ENCODE measurements around the gene USHBP1. TPM values are rescaled to one million over a fixed set of nuclear protein-coding genes. Genes with fewer than 3 reads are reported as not detected.
A peak's percentile ranks its signal among the peaks of the same experiment; 100 is the strongest.

USHBP1 gene
- total RNA-seq, 6 donors from 2014 or later, result 9.1 to 21.4 (median 10.7) TPM

GRCh38 chr19:17283504-17283996 lies 19.0 kb upstream of the USHBP1 start:
- 89 to 100% methylated on average over 3 to 6 of the region's 7 CpGs for WGBS, 2 donors
- Histone ChIP-seq H3K9me3 (no peaks in the 10 kb centered on the region), H3K4me3 (no peak overlapping the region), H3K27me3 (peaks cover 0 to 17% (median 5%) of the 10 kb centered on the region in 4 donors), H3K4me1 (peaks cover 15 to 19% (median 17%) of the 10 kb centered on the region in 4 donors), H3K36me3 (peaks cover 0 to 7% (median 3%) of the 10 kb centered on the region in 4 donors), H3K27ac (no peak overlapping the region)
- ATAC-seq (ENCODE audit: low FRiP score in 2 of 2) (no peak), DNase-seq (no peak)
- TF ChIP-seq POLR2A (IDR thresholded peaks at IDR 0.05), result no peak
- no peak for TF ChIP-seq EP300 (IDR thresholded peaks at IDR 0.05)
- no peak for TF ChIP-seq CTCF (IDR thresholded peaks at IDR 0.05)
- no peak for TF ChIP-seq POLR2AphosphoS5 (IDR thresholded peaks at IDR 0.05)

GRCh38 chr19:17282488-17283125 lies 18.1 kb upstream of the USHBP1 start:
- Histone ChIP-seq H3K4me1 (peaks cover 15 to 19% (median 17%) of the 10 kb centered on the region in 4 donors), H3K36me3 (peaks cover 0 to 15% (median 8%) of the 10 kb centered on the region in 4 donors), H3K27ac (no peak overlapping the region), H3K9me3 (no peaks in the 10 kb centered on the region), H3K4me3 (peak overlapping the region in 3 of 4 donors; percentile 32 to 54 (median 50)), H3K27me3 (peaks cover 0 to 17% (median 5%) of the 10 kb centered on the region in 4 donors)
- TF ChIP-seq CTCF (IDR thresholded peaks at IDR 0.05) (peak; percentile 92 to 98 (median 97)), POLR2AphosphoS5 (IDR thresholded peaks at IDR 0.05) (no peak), EP300 (IDR thresholded peaks at IDR 0.05) (no peak), POLR2A (IDR thresholded peaks at IDR 0.05) (no peak)
- DNase-seq (peak; percentile 91 to 97), ATAC-seq (ENCODE audit: low FRiP score in 2 of 2) (peak; percentile 93 to 95)
- 13 to 24% methylated on average over 4 to 8 of the region's 45 CpGs for WGBS, 2 donors

- Histone ChIP-seq H3K27ac (peak within 1 kb of the TSS in 1 of 4 donors; percentile 24), H3K4me3 (peak within 1 kb of the TSS; percentile 6 to 54 (median 41)), H3K27me3 (peaks cover 0 to 17% (median 5%) of the 10 kb centered on the region in 4 donors), H3K36me3 (peaks cover 0 to 24% (median 16%) of the 10 kb centered on the region in 4 donors), H3K9me3 (no peaks in the 10 kb centered on the region), H3K4me1 (peaks cover 15 to 19% (median 17%) of the 10 kb centered on the region in 4 donors)
- ATAC-seq (ENCODE audit: low FRiP score in 2 of 2), result peak; percentile 19 to 50
- TF ChIP-seq POLR2A (IDR thresholded peaks at IDR 0.05) (no peak), POLR2AphosphoS5 (IDR thresholded peaks at IDR 0.05) (no peak), EP300 (IDR thresholded peaks at IDR 0.05) (no peak), CTCF (IDR thresholded peaks at IDR 0.05) (no peak)
- 13 to 70% methylated on average over 4 to 42 of the region's 75 CpGs for WGBS, 2 donors
- DNase-seq, result peak; percentile 61 to 89
Measured at GRCh38 chr19:17281391-17282304, 17.1 kb upstream of the USHBP1 start, which contains the start of gene ANKLE1. TSS of gene ANKLE1 (plus strand) at chr19:17281901. CDS start at chr19:17281921, 20 bp downstream.

- no peaks in the 10 kb centered on the region for H3K9me3 ChIP-seq
- TF ChIP-seq POLR2AphosphoS5 (IDR thresholded peaks at IDR 0.05) (no peak), CTCF (IDR thresholded peaks at IDR 0.05) (no peak), EP300 (IDR thresholded peaks at IDR 0.05) (no peak), POLR2A (IDR thresholded peaks at IDR 0.05) (no peak)
- no peak overlapping the region for H3K27ac ChIP-seq
- ATAC-seq (ENCODE audit: low FRiP score in 2 of 2) (no peak), DNase-seq (no peak)
- peaks cover 0 to 17% (median 5%) of the 10 kb centered on the region in 4 donors for H3K27me3 ChIP-seq
- no peak overlapping the region for H3K4me3 ChIP-seq
- peaks cover 4 to 47% (median 37%) of the 10 kb centered on the region in 4 donors for H3K36me3 ChIP-seq
- 79 to 90% methylated on average over 3 of the region's 3 CpGs for WGBS, 2 donors
- H3K4me1 ChIP-seq, result peaks cover 15 to 19% (median 17%) of the 10 kb centered on the region in 4 donors
Measured at GRCh38 chr19:17279436-17279835, 14.9 kb upstream of the USHBP1 start.

Data from upper lobe of left lung (tissue), 6 donors.